HUES64 (cell line): ENCODE results near the gene PKD1L1.
"Not testable (repeated sequence)": the region's sequence is repeated elsewhere in the genome, so short reads cannot be mapped to it uniquely, and the experiment has no call there.

ENCODE experiments used
- H3K27ac ChIP-seq: 2 replicates; pipeline ENCODE4 v1.7.0; 2013; ENCODE audit warnings: low read depth, low read length, inconsistent platforms
- H3K27me3 ChIP-seq: 2 replicates; pipeline ENCODE4 v1.6.1; 2013; ENCODE audit warnings: mild to moderate bottlenecking, low read length; ENCODE audit not compliant: insufficient read depth
- H3K36me3 ChIP-seq: 2 replicates; pipeline ENCODE4 v1.6.1; 2013; ENCODE audit warnings: mild to moderate bottlenecking, low read length; ENCODE audit not compliant: insufficient read depth
- H3K4me1 ChIP-seq: 2 replicates; pipeline ENCODE4 v1.6.1; 2013; ENCODE audit warnings: mild to moderate bottlenecking, low read length, moderate library complexity; ENCODE audit not compliant: insufficient read depth
- H3K4me3 ChIP-seq: 2 replicates; pipeline ENCODE4 v1.5.1; 2013; ENCODE audit warnings: mild to moderate bottlenecking, low read length, moderate library complexity
- H3K9ac ChIP-seq: 2 replicates; pipeline ENCODE4 v1.6.1; 2013; ENCODE audit warnings: mild to moderate bottlenecking, low read depth, low read length
- H3K9me3 ChIP-seq: 2 replicates; pipeline ENCODE4 v1.6.1; 2013; ENCODE audit warnings: low read depth, low read length; ENCODE audit not compliant: insufficient read depth
- WGBS: fragments of 150-250, 120-280 bp; methylation state at CpG from one replicate; pipeline ENCODE4 v1.1.7; 2013; ENCODE audit warnings: missing lambda C conversion rate; 5-methylcytosine and 5-hydroxymethylcytosine counted together

PKD1L1 gene

GRCh38 chr7:47936323-47936722 lies 11.9 kb downstream of the PKD1L1 start:
- 93% methylated on average over 4 of the region's 4 CpGs for WGBS
- Histone ChIP-seq H3K4me1 (peaks cover 23% of the 10 kb centered on the region), H3K4me3 (no peak overlapping the region), H3K9ac (no peak overlapping the region), H3K27ac (no peak overlapping the region), H3K27me3 (no peaks in the 10 kb centered on the region), H3K36me3 (no peaks in the 10 kb centered on the region), H3K9me3 (no peaks in the 10 kb centered on the region)

DNA sequence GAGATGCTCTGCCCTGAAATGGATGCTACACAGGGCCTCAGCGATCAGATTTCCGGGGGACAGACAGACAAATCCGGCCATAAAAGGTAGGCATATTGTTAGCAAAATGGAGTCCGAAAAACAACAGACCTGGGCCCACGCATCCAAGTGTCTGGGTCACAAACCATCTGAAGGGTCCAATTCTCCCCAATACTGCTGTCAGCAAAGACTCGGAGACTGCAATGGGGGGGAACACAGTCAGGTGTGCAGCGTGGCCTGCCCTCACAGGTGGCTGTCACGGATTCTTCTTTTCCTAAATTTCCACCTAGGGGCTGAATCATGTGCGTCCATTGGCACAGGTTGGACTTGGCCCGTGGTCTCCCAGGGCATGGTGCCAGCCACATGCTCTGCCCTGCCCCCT lies 12.9 kb downstream of the PKD1L1 start:
- Histone ChIP-seq H3K4me1 (peaks cover 14% of the 10 kb centered on the region), H3K9me3 (no peaks in the 10 kb centered on the region), H3K27me3 (no peaks in the 10 kb centered on the region), H3K4me3 (no peak overlapping the region), H3K27ac (no peak overlapping the region), H3K36me3 (no peaks in the 10 kb centered on the region), H3K9ac (no peak overlapping the region)
- 94% methylated on average over 10 of the region's 10 CpGs for WGBS

GRCh38 chr7:47934831-47935230 lies 13.4 kb downstream of the PKD1L1 start:
- H3K27ac ChIP-seq: no peak overlapping the region
- H3K4me3 ChIP-seq: no peak overlapping the region
- no peak overlapping the region for H3K9ac ChIP-seq
- H3K4me1 ChIP-seq: peaks cover 14% of the 10 kb centered on the region
- H3K27me3 ChIP-seq: no peaks in the 10 kb centered on the region
- 70% methylated on average over 6 of the region's 6 CpGs for WGBS
- no peaks in the 10 kb centered on the region for H3K9me3 ChIP-seq
- H3K36me3 ChIP-seq: no peaks in the 10 kb centered on the region

DNA sequence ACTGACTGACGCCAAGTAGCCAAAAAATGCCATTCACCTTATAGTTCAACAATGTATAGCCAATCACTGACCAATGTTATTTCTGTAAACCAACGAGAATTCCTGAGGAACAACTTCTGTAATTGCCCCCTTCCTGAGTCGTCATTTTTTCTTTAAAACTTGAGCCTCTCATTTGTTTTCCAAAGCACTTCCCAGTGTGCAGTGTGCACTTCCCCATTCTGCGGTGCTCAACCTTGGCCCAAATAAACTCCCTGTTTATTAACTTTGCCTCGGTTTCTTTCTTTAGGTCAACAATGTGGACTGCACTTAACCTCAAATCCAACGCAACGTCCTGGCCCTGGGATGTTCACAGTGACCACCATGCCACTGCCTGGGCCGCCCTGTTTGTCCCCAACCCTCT lies 15.1 kb downstream of the PKD1L1 start:
- Histone ChIP-seq H3K9ac (no peak overlapping the region), H3K36me3 (no peaks in the 10 kb centered on the region), H3K27ac (no peak overlapping the region), H3K27me3 (no peaks in the 10 kb centered on the region), H3K9me3 (no peaks in the 10 kb centered on the region), H3K4me3 (no peak overlapping the region), H3K4me1 (peaks cover 14% of the 10 kb centered on the region)
- 93% methylated on average over 8 of the region's 8 CpGs for WGBS

DNA sequence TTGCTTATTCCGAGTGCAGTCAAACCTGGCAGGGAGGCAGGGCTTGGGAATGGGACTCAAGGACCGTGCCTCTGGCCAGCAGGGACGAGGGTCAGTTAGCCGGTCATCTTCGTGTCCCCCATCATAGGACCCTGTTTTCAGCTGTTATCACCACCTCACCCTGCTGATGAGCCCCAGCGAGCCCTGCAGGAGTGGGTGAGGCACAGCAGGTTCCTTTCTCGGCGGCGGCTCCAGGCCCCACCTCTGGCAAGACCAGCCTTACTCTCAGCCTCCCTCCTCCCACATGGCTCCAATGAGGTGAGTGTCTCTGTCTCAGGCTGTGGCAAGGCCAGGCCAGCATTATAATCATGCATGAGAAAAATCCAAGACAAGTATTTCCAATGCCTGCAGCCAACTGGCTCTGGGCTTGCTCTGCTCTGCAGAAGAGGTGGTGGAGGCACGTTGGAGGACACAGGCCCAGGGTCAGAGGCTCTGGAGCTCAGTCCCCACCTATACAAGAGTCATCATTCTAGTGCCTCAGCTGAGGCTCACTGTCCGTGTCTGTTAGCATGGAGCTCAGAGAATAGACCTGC lies 15.7 kb downstream of the PKD1L1 start:
- H3K36me3 ChIP-seq: no peaks in the 10 kb centered on the region
- no peak overlapping the region for H3K9ac ChIP-seq
- no peak overlapping the region for H3K27ac ChIP-seq
- peaks cover 14% of the 10 kb centered on the region for H3K4me1 ChIP-seq
- no peaks in the 10 kb centered on the region for H3K9me3 ChIP-seq
- no peaks in the 10 kb centered on the region for H3K27me3 ChIP-seq
- WGBS: 86% methylated on average over 11 of the region's 11 CpGs
- no peak overlapping the region for H3K4me3 ChIP-seq

DNA sequence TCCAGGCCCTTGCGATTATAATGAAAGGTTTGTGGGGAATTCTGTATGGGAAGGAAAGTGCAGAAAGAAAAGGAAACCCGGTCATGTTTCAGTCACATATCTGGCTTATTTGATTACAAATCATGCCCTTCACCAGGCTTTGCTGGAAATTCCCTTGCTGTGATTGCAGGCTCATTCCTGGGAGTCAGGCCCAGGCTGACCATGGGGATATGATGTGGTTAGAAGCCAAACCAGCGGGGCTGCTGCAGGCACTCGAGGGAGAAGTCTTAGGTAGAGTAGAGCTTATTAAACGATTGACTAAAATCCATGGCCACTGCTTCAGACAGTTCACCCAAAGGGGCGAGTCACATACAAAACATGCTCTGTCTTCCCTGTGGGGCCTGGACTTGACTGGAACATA lies 16.2 kb downstream of the PKD1L1 start:
- Histone ChIP-seq H3K27ac (no peak overlapping the region), H3K4me1 (peaks cover 14% of the 10 kb centered on the region), H3K27me3 (no peaks in the 10 kb centered on the region), H3K36me3 (no peaks in the 10 kb centered on the region), H3K4me3 (no peak overlapping the region), H3K9ac (no peak overlapping the region), H3K9me3 (no peaks in the 10 kb centered on the region)
- WGBS: 79% methylated on average over 6 of the region's 6 CpGs

DNA sequence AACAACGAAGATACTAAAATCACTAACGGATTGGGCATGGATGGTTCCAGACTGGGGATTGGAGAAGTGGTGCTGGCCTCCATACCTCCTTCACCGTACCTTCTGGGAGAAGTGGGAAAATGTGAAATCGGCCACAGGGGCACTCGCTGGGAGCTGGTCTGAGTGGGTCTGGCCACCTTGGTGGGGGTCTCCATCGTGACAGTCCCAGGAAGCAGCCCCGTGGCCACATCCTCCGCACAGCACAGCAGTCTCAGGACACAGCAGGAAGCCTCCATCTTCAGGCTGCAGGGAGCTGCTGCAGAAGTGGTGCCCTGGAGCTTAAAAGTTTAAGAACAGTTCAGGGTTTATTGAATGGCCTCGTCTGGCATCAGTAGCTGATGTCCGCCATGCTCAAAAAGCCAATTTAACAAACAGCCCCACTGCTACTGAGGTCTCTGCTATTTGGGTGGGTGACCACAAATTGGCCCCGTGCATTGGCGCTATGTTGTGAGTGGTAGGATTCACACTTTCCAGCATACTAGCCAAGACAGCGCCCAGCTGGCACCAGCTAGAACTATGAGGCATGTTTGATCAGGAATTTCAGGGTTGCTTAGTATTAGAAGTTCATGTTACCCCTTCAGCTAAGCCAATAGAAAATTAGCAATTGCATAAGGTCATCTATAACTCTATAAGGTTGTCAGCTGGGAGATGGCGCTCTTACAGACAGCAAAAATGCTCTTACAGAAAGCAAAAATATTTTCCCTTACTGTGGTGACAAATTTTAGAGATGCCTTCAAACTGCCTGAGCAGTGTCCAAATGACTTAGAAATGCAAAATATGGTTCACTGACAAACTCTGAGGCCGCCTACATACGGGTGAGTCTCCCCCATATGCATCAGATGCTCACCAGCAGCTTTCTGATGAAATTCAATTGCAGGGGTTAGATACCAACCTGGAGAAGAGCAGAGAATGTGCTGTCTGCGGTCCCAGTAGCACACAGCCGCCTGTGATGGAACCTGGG lies 17.0 kb downstream of the PKD1L1 start:
- no peak overlapping the region for H3K9ac ChIP-seq
- no peaks in the 10 kb centered on the region for H3K36me3 ChIP-seq
- 92% methylated on average over 18 of the region's 18 CpGs for WGBS
- H3K27ac ChIP-seq: no peak overlapping the region
- no peak overlapping the region for H3K4me3 ChIP-seq
- H3K4me1 ChIP-seq: peaks cover 7% of the 10 kb centered on the region
- no peaks in the 10 kb centered on the region for H3K9me3 ChIP-seq
- H3K27me3 ChIP-seq: no peaks in the 10 kb centered on the region

DNA sequence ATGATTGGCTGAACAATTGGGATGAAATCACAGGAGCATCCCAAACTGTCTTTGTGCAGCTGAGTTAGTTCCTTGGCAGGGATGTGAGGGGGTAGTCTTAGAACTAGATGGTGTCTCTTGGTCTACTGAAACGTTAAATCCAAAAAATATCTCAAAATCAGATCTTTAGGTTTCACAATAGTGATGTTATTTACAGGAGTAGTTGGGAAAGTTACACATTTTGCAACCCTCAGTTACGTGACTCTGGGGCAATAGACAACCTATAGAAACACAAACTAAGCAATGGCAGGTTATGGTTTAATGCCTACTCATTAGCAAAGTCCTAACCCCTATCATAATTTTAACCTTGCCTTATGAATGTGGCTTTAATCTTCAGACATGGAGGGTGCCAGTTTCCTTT lies 24.0 kb downstream of the PKD1L1 start:
- no peak overlapping the region for H3K27ac ChIP-seq
- H3K9me3 ChIP-seq: no peaks in the 10 kb centered on the region
- H3K4me3 ChIP-seq: no peak overlapping the region
- no peaks in the 10 kb centered on the region for H3K27me3 ChIP-seq
- no peaks in the 10 kb centered on the region; the same call in 1 of the 2 replicates for H3K4me1 ChIP-seq
- 100% methylated on average over 2 of the region's 2 CpGs for WGBS
- no peaks in the 10 kb centered on the region for H3K36me3 ChIP-seq
- H3K9ac ChIP-seq: no peak overlapping the region

DNA sequence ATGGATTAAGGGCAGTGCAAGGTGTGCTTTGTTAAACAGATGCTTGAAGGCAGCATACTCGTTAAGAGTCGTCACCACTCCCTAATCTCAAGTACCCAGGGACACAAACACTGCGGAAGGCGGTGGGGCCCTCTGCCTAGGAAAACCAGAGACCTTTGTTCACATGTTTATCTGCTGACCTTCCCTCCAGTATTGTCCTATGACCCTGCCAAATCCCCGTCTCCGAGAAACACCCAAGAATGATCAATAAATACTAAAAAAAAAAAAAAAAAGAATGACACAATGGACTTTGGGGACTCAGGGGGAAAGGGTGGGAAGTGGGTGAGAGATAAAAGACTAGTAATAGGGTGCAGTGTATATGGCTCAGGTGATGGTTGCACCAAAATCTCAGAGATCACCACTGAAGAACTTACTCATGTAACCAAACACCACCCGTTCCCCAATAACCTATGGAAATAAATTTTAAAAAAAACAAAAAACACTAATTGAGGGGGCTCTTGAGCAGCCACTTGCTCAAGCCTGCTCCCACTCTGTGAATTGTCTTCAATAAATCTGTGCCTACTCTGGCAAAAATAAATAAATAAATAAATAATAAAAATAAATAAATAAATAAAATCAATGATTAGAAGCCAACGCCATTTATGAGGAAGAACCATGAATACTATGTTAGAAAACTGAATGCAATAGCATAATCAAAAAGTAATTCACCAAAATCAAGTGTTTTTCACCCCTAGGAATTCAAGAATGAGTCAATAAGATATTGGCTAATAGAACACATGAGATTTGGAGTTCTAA lies 25.0 kb downstream of the PKD1L1 start:
- WGBS: 66% methylated on average over 5 of the region's 8 CpGs
- not testable (repeated sequence) for H3K9me3 ChIP-seq, H3K4me1 ChIP-seq, H3K27ac ChIP-seq, H3K36me3 ChIP-seq, H3K27me3 ChIP-seq, H3K9ac ChIP-seq, H3K4me3 ChIP-seq

DNA sequence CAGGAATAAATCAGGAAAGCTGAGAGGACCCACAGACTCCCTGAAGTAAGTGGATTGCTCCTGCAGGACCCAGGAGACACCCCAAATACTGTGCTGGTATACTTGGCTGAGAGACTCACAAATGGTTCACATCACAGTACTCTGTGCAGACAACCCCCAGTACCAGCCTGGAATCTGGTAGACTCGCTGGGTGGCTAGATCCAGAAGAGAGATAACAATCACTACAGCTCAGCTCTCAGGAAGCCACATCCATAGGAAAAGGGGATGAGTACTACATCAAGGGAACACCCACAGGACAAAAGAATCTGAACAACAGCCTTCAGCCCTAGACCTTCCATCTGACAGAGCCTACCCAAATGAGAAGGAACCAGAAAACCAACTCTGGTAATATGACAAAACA lies 31.8 kb downstream of the PKD1L1 start:
- WGBS: 75% methylated on average over 1 of the region's 1 CpG
- H3K4me1 ChIP-seq: not testable (repeated sequence)

GRCh38 chr7:47915616-47915976 lies 32.7 kb downstream of the PKD1L1 start:
- Histone ChIP-seq H3K9ac (no peak overlapping the region), H3K36me3 (no peaks in the 10 kb centered on the region), H3K9me3 (no peaks in the 10 kb centered on the region), H3K4me3 (no peak overlapping the region), H3K27me3 (no peaks in the 10 kb centered on the region), H3K27ac (no peak overlapping the region), H3K4me1 (peaks cover 9% of the 10 kb centered on the region)
- 92% methylated on average over 1 of the region's 2 CpGs for WGBS

More for the DNA sequence above, 31.8 kb downstream of the PKD1L1 start:
- not testable (repeated sequence) for H3K9ac ChIP-seq, H3K27ac ChIP-seq, H3K27me3 ChIP-seq, H3K36me3 ChIP-seq, H3K4me3 ChIP-seq, H3K9me3 ChIP-seq
